Liver (tissue), 9 donors: ENCODE data around the gene RASSF7. TPM values are rescaled to one million over a fixed set of nuclear protein-coding genes. Genes with fewer than 3 reads are reported as not detected.

Source experiments
- DNase-seq: peaks from one replicate; pipeline ENCODE4 v3.0.0-alpha.2; 2017; ENCODE audit warnings: low spot score
- H3K27ac ChIP-seq, 2 donors: one replicate each; pipeline ENCODE4 v1.7.0; 2013; ENCODE audit warnings: inconsistent platforms in 2 of 2, low read length in 2 of 2, control low read depth in 1 of 2, low read depth in 1 of 2, mild to moderate bottlenecking in 1 of 2
- H3K27me3 ChIP-seq, 4 donors: one replicate each; pipeline versions ENCODE4 v1.6.1 to v1.7.0; 2013; ENCODE audit warnings: low read length in 3 of 4, inconsistent platforms in 1 of 4, mild to moderate bottlenecking in 1 of 4, moderate library complexity in 1 of 4; ENCODE audit not compliant: control insufficient read depth in 4 of 4, insufficient read depth in 4 of 4
- H3K36me3 ChIP-seq, 4 donors: one replicate each; pipeline versions ENCODE4 v1.6.1 to v1.7.0; 2013; ENCODE audit warnings: low read length in 3 of 4, mild to moderate bottlenecking in 3 of 4, low read depth in 1 of 4, moderate library complexity in 1 of 4; ENCODE audit not compliant: control insufficient read depth in 4 of 4, insufficient read depth in 3 of 4
- H3K4me1 ChIP-seq, 4 donors: one replicate each; pipeline versions ENCODE4 v1.6.1 to v1.7.0; 2013; ENCODE audit warnings: low read length in 3 of 4, mild to moderate bottlenecking in 3 of 4, moderate library complexity in 1 of 4; ENCODE audit not compliant: control insufficient read depth in 4 of 4, insufficient read depth in 4 of 4
- H3K4me3 ChIP-seq, 3 donors: one replicate each; pipeline versions ENCODE4 v1.6.1 to v1.7.0; 2013; ENCODE audit warnings: low read length in 3 of 3, control low read depth in 1 of 3, low read depth in 1 of 3, mild to moderate bottlenecking in 1 of 3
- H3K9ac ChIP-seq, 2 donors: one replicate each; pipeline ENCODE4 v1.7.0; 2013; ENCODE audit warnings: low read length in 2 of 2, mild to moderate bottlenecking in 2 of 2, moderate library complexity in 2 of 2, control low read depth in 1 of 2, low read depth in 1 of 2
- H3K9me3 ChIP-seq, 4 donors: one replicate each; pipeline versions ENCODE4 v1.6.1 to v1.7.0; 2013; ENCODE audit warnings: low read length in 3 of 4; ENCODE audit not compliant: control insufficient read depth in 4 of 4
- ATF3 ChIP-seq: IDR thresholded peaks from 2 replicates; pipeline ENCODE4 v1.6.1; 2016; ENCODE audit warnings: antibody characterized with exemption
- CTCF ChIP-seq: fragments of 150-350 bp; IDR thresholded peaks from 2 replicates; pipeline ENCODE4 v1.5.1; 2017; ENCODE audit warnings: improper control_type of control experiment, low read depth, low read length; ENCODE audit not compliant: missing input control
- EGR1 ChIP-seq, 2 donors: IDR thresholded peaks; 2 replicates each; pipeline ENCODE4 v1.6.1; 2016 to 2018; ENCODE audit warnings: antibody characterized with exemption in 2 of 2, low read depth in 2 of 2
- FOXA1 ChIP-seq: IDR thresholded peaks from 2 replicates; pipeline ENCODE4 v1.6.1; 2016; ENCODE audit warnings: antibody characterized with exemption
- FOXA2 ChIP-seq: IDR thresholded peaks from 2 replicates; pipeline ENCODE4 v1.6.1; 2016; ENCODE audit warnings: antibody characterized with exemption
- GABPA ChIP-seq, 2 donors: IDR thresholded peaks in 1 of 2; conservative IDR thresholded peaks in 1 of 2; 2 replicates each; pipeline ENCODE4 v1.6.1; 2016; ENCODE audit warnings: antibody characterized with exemption in 2 of 2, mild to moderate bottlenecking in 1 of 2, moderate library complexity in 1 of 2
- HNF4A ChIP-seq, 2 donors: conservative IDR thresholded peaks; 2 replicates each; pipeline ENCODE4 v1.6.1; 2016; ENCODE audit warnings: antibody characterized with exemption in 2 of 2, mild to moderate bottlenecking in 2 of 2
- HNF4G ChIP-seq: IDR thresholded peaks from 2 replicates; pipeline ENCODE4 v1.6.1; 2016; ENCODE audit warnings: antibody characterized with exemption
- JUND ChIP-seq, 2 donors: IDR thresholded peaks; 2 replicates each; pipeline ENCODE4 v1.6.1; 2016; ENCODE audit warnings: antibody characterized with exemption in 2 of 2
- MAX ChIP-seq: IDR thresholded peaks from 2 replicates; pipeline ENCODE4 v1.6.1; 2016; ENCODE audit warnings: antibody characterized with exemption
- NR2F2 ChIP-seq: IDR thresholded peaks from 2 replicates; pipeline ENCODE4 v1.6.1; 2016; ENCODE audit warnings: antibody characterized with exemption
- RAD21 ChIP-seq, 2 donors: IDR thresholded peaks; 2 replicates each; pipeline ENCODE4 v1.6.1; 2016; ENCODE audit warnings: antibody characterized with exemption in 2 of 2, mild to moderate bottlenecking in 2 of 2
- REST ChIP-seq: IDR thresholded peaks from 2 replicates; pipeline ENCODE4 v1.6.1; 2016; ENCODE audit warnings: antibody characterized with exemption, mild to moderate bottlenecking
- RXRA ChIP-seq, 2 donors: IDR thresholded peaks; 2 replicates each; pipeline ENCODE4 v1.6.1; 2017 to 2018; ENCODE audit warnings: antibody characterized with exemption in 2 of 2, mild to moderate bottlenecking in 1 of 2
- SP1 ChIP-seq: IDR thresholded peaks from 2 replicates; pipeline ENCODE4 v1.6.1; 2018; ENCODE audit warnings: antibody characterized with exemption, mild to moderate bottlenecking
- TAF1 ChIP-seq: conservative IDR thresholded peaks from 2 replicates; pipeline ENCODE4 v1.6.1; 2016; ENCODE audit warnings: antibody characterized with exemption, mild to moderate bottlenecking
- YY1 ChIP-seq: IDR thresholded peaks from 2 replicates; pipeline ENCODE4 v1.6.1; 2016; ENCODE audit warnings: antibody characterized with exemption, mild to moderate bottlenecking
- ZBTB33 ChIP-seq: IDR thresholded peaks from 2 replicates; pipeline ENCODE4 v1.6.1; 2016; ENCODE audit warnings: antibody characterized with exemption
- WGBS: extraction: QIAGEN DNeasy Blood & Tissue Kit; methylation state at CpG from one replicate; pipeline ENCODE4 v1.1.7; 2013; 5-methylcytosine and 5-hydroxymethylcytosine counted together
- polyA plus RNA-seq, 2 donors: library from polyadenylated mRNA; stranded (reverse) in 1 of 2; unstranded in 1 of 2; fragments of 200-250 nt in 1 of 2; fragments of >200 nt in 1 of 2; fragmentation: Nextera tagmentation in 1 of 2; extraction: Ambion mirVana in 1 of 2; gene quantifications; one replicate each; pipeline versions ENCODE4 v1.2.1 to v1.2.3, GENCODE V29; 2013 to 2015
- total RNA-seq, 2 donors: library from RNA; depleted of rRNA; stranded (reverse); fragments of >200 nt; gene quantifications; one replicate each; pipeline ENCODE4 v1.2.3, GENCODE V29; 2014
- donor health status: healthy.
- donor health status: healthy.
- donor health status: healthy.
- donor health status: healthy.
- donor health status: healthy.

RASSF7 gene
- total and polyA plus RNA-seq, 4 donors: 11.5 to 50.4 (median 36.9) TPM

GRCh38 chr11:569158-569885 lies 8.6 kb downstream of the RASSF7 start:
- no peak for DNase-seq
- TF ChIP-seq HNF4G (no peak), YY1 (peak; percentile 20), NR2F2 (peak; percentile 10), REST (no peak), CTCF (no peak), SP1 (peak; percentile 26), ATF3 (no peak), RXRA (IDR thresholded peaks at IDR 0.05) (peak; percentile 67 to 90), MAX (no peak), JUND (IDR thresholded peaks at IDR 0.05) (peak in 1 of 2 donors; percentile 30), FOXA1 (no peak), TAF1 (no peak), EGR1 (IDR thresholded peaks at IDR 0.05; ENCODE audit: low read depth in 2 of 2) (no peak), ZBTB33 (no peak), FOXA2 (no peak), HNF4A (conservative IDR thresholded peaks at IDR 0.05) (peak; percentile 49 to 89), GABPA (IDR thresholded peaks at IDR 0.05 in 1 of 2, conservative IDR thresholded peaks at IDR 0.05 in 1 of 2) (no peak), RAD21 (IDR thresholded peaks at IDR 0.05) (no peak)
- 23% methylated on average over 36 of the region's 36 CpGs for WGBS
- Histone ChIP-seq H3K4me1 (peaks cover 2 to 27% (median 17%) of the 10 kb centered on the region in 4 donors), H3K27ac (peak overlapping the region; percentile 74 to 76), H3K27me3 (no peaks in the 10 kb centered on the region), H3K9me3 (no peaks in the 10 kb centered on the region), H3K9ac (peak overlapping the region in 1 of 2 donors; percentile 54), H3K36me3 (no peaks in the 10 kb centered on the region), H3K4me3 (peak overlapping the region in 2 of 3 donors; percentile 23 to 90)
